GM18951 (cell line): ENCODE results near the gene LINC00237.

Experiments
- POLR2A ChIP-seq: IDR thresholded peaks from 4 replicates; pipeline ENCODE4 v1.6.1; 2011; ENCODE audit warnings: mild to moderate bottlenecking; ENCODE audit not compliant: insufficient read length, insufficient read depth; ENCODE audit errors: extremely low read depth
- in situ Hi-C: fragments of 300-500 bp; cut with MboI; formaldehyde crosslinking; loops from one replicate; pipeline ENCODE4 v1.12.0; 2022; ENCODE audit warnings: low sequenced_read_pairs, mixed read lengths, inconsistent platforms; ENCODE audit not compliant: unreplicated experiment

LINC00237 gene

GRCh38 chr20:21075471-21075870 is 30.7 kb downstream of the LINC00237 start:
- in situ Hi-C loops: no loop called here
- TF ChIP-seq POLR2A: no peak

GRCh38 chr20:21074605-21075336 is 31.4 kb downstream of the LINC00237 start:
- no peak for TF ChIP-seq POLR2A
- in situ Hi-C loops: no loop called here

GRCh38 chr20:21067255-21067654 is 38.9 kb downstream of the LINC00237 start:
- in situ Hi-C loops: no loop called here
- TF ChIP-seq POLR2A: no peak

- in situ Hi-C loops: no loop called here
Measured at GRCh38 chr20:21064924-21065323, 41.2 kb downstream of the LINC00237 start.

GRCh38 chr20:21063276-21063675 is 42.9 kb downstream of the LINC00237 start:
- TF ChIP-seq POLR2A: no peak
- in situ Hi-C loops: no loop called here

More at GRCh38 chr20:21064924-21065323, 41.2 kb downstream of the LINC00237 start:
- TF ChIP-seq POLR2A: no peak

- in situ Hi-C loops: no loop called here
- no peak for TF ChIP-seq POLR2A
Measured at GRCh38 chr20:21053002-21053762, 53.0 kb downstream of the LINC00237 start.

- TF ChIP-seq POLR2A: no peak
- in situ Hi-C loops: no loop called here
Measured at GRCh38 chr20:21052686-21053001, 53.5 kb downstream of the LINC00237 start.

- TF ChIP-seq POLR2A: no peak
- in situ Hi-C loops: no loop called here
Measured at GRCh38 chr20:21052241-21052640, 53.9 kb downstream of the LINC00237 start.

GRCh38 chr20:21050710-21051109 is 55.4 kb downstream of the LINC00237 start:
- in situ Hi-C loops: no loop called here
- TF ChIP-seq POLR2A: no peak

- in situ Hi-C loops: no loop called here
- no peak for TF ChIP-seq POLR2A
Measured at GRCh38 chr20:21049305-21049828, 56.8 kb downstream of the LINC00237 start.

- in situ Hi-C loops: no loop called here
- TF ChIP-seq POLR2A: no peak
Measured at GRCh38 chr20:21048841-21049273, 57.3 kb downstream of the LINC00237 start.

GRCh38 chr20:21047981-21048380 is 58.2 kb downstream of the LINC00237 start:
- no peak for TF ChIP-seq POLR2A
- in situ Hi-C loops: no loop called here

GRCh38 chr20:21046413-21047070 is 59.6 kb downstream of the LINC00237 start:
- in situ Hi-C loops: no loop called here
- no peak for TF ChIP-seq POLR2A
